NCI-H345 treated with DMSO at 0.1 percent for 48 hours (cell line): Measurements from ENCODE around the gene REC114.
"Not testable (repeated sequence)": the region's sequence is repeated elsewhere in the genome, so short reads cannot be mapped to it uniquely, and the experiment has no call there.

ENCODE experiments used
- DNase-seq: peaks from one replicate; lab custom pipeline; 2025; ENCODE audit not compliant: unreplicated experiment; lab: John Stamatoyannopoulos, UW

Gene REC114

DNA sequence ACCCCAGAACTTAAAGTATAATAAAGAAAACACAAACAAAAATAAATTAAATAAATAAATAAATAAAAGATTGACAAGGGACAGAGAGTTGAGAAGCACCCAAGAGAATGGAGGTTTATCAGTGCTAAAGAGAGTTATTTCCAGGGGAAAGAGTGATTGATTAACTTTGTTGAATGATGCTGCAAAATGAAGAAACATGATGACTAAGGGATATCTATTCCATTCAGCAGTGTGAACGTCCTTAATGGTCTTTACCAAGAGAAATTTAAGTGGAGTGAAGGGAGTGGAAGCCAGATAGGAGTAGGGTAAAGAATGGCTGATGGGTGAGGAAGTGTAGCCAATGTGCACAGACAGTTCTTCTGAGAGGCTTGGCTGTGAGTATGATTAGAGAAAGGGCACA lies 11.1 kb downstream of the REC114 start:
- DNase-seq, result no peak

DNA sequence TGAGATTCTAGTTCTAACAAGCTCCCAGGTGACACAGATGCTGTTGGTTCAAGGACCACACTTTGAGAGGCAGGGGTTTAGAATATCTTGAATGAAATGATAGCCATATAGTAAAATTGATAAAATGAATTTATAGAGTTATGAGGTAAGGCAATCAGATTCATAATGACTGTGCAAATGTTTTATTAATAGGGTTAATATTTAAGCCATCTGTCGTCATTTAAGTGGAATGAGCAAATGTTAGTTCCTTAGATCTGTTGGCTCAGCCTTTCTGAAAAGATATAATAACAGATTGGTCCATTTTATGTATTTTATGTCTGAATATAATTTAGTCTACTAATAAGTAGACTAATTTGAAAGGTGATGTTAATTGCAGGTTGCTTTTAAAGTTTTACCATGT lies 12.9 kb downstream of the REC114 start:
- no peak for DNase-seq

DNA sequence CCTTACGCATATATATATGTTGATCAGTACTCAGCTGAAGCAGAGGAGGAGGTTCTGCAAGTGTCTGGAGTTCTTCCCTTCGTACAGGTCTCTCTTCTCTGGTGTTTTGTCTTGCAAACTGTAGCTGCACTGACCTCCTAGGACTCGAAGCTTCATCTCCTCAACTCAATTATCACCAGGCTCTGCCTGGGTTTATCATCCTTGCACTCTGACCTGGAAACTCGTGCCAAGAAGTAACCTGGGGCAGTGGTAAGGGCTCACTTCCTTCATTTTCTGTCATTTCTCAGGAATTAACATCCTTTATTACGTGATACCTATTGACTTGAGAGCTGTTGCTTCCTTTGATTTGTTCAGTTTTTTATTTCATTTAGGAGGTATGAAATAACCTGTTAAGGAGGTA lies 14.4 kb downstream of the REC114 start:
- no peak for DNase-seq

DNA sequence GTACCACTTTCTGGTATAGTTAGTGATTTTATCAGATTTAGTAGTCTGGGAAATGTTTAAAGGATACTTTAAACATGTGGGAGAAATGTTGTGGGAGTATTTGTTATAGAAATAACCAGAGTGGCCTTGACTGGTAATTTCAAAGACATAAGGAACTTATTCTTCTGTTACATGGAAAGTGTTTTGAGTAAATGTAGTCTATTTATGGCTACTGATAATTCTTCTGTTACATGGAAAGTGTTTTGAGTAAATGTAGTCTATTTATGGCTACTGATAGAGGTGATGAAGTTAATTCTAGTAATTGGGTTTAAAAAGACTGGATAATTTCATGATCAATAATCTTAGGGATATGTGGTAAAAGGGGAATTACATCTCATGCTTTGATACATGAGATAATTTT lies 17.7 kb downstream of the REC114 start:
- DNase-seq, result no peak

DNA sequence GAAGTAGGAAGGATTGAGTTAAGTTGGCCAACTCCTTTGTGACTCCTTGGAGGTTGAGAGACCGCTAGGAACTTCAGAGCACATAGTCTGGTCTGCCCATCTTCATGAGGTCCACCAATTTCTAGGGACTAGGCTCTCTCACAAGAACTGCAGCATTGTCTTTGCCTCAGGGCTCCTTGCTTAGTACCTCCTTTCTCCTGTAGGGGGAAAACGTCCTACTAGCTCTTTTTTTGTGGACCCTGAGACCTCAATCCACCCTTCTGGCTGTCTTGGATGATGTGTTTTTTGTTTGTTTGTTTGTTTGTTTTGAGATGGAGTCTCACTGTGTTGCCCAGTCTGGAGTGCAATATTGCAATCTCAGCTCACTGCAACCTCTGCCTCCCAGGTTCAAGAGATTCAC lies 21.6 kb downstream of the REC114 start:
- DNase-seq, result no peak

DNA sequence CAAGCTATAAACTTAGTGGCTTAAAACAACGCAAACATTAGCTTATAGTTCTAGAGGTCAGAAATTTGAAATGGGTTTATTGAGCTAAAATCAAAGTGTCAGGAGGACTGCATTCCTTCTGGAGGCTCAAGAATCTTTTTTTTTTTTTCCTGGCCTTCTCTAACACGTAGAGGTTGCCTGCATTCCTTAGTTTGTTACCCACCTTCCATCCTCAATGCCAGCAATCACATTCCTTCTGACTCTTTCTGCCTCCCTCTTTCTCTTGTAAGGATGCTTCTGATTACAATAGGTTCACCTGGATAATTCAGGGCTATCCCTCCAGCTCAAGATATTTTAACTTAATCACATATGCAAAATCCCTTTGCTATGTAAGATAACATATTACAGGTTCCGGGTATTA lies 24.8 kb downstream of the REC114 start:
- DNase-seq, result no peak

DNA sequence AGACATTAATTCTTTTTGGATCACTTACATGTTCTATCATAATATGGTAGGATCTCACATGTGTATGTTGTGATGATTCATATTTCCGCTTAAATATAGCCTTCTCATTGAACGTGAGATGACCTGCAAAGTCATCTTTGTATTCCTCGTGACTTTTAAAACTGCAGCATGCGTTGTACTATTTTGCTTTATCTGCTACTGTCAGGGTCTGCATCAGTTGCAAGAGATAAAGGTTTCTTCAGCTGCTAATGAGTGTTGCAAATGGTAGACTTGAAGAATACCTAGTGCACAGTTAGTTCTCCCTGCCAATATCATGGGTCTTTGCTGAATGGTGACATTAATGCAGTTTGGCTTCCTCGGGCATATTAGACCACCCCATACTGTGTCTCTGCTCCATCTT lies 31.8 kb downstream of the REC114 start:
- DNase-seq, result no peak

DNA sequence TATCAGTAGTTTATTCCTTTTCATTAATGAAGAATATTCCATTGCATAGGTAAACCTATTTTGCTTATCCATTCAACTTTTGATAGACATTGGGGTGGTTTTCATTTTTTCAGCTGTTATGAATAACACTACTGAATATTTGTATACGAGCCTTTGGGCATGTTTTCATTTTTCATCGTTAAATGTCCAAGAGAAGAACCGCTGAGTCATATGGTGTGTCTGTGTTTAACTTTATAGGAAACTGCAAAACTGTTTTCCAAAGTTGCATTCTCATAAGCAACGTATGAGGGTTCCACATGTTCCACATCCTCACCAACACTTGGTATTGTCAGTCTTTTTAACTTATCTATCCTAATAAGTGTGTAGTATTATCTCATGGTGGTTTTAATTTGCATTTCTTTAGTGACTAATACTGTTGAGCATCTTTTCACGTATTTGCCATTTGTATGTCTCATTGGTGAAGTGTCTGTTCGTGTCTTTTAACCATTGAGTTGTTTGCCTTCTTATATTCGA lies 33.8 kb downstream of the REC114 start:
- no peak for DNase-seq

DNA sequence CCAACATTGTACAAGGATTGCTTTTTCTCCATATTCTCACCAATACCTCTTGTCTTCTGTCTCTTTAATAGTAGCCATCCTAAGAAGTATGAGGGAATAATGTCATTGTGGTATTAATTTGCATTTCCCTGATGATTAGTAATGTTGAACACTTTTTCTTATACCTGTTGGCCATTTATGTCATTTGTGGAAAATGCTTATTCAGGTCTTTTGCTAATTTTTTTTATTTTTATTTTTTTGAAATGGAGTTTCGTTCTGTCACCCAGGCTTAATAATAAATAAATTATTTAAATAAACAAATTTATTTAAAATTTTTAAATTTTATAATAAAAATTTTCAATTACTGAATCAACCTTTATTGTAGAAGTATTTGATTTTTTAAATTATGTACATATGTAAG lies 37.1 kb downstream of the REC114 start:
- no peak for DNase-seq

DNA sequence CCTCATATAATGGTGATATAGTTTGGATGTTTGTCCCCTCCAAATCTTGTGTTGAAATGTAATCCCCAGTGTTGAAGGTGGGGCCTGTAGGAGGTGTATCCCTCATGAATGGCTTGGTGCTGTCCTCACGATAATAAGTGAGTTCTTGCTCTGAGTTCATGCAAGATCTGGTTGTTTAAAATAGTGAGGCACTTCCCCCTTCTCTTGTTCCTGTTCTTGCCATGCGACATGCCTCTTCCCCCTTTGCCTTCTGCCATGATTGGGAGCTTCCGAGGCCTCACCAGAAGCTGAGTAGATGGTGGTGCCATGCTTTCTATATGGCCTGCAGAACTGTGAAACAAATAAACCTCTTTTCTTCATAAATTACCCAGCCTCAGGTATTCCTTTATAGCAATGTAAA lies 39.2 kb downstream of the REC114 start:
- no peak for DNase-seq

DNA sequence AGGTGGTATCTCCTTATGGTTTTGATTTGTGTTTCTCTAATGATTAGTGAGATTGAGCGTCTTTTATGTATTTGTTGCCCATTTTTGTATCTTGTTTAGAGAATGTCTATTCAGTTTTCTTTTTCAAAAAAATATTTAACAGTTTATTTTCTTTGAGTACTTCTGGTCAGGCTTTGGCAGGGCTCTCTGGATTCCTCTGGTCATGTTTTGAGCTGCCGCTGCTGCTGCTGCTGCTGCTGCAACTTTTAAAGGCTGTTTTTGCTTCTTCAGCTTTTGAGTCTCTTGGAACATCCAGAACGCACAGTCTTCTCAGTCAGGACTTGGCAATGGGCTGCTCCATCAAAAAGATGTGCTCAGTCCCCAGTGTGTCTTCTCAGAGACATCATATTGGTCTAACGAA lies 40.1 kb downstream of the REC114 start:
- no peak for DNase-seq

DNA sequence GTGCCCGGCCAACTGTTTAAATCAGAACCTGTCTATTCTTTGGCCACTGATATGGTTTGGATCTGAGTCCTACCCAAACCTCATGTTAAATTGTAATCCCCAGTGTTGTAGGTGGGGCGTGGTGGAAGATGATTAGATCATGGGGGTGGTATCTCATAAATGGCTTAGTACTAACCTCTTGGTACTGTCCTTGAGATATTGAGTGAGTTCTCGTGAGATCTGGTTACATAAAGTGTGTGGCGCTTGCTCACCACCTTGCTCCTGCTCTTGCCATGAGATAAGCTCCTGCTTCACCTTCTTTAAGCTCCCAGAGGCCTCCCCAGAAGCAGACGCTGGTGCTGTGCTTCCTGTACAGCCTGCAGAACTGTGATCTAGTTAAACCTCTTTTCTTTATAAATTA lies 42.4 kb downstream of the REC114 start:
- no peak for DNase-seq

DNA sequence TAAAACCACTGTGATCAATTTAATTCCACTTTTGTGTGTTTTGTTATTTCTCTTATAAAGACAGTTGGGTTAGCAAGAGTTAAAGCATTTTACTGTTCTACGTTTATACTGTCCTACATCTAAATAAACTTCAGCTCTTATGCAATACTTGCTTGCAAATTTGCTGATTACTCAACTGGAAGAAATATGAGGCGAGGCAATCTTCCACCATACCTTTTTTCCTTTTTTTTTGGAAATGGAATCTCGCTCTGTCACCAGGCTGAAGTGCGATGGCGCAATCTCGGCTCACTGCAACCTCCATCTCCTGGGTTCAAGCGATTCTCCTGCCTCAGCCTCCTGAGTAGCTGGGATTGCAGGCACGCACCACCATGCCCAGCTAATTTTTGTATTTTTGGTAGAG lies 42.9 kb downstream of the REC114 start:
- not testable (repeated sequence) for DNase-seq

DNA sequence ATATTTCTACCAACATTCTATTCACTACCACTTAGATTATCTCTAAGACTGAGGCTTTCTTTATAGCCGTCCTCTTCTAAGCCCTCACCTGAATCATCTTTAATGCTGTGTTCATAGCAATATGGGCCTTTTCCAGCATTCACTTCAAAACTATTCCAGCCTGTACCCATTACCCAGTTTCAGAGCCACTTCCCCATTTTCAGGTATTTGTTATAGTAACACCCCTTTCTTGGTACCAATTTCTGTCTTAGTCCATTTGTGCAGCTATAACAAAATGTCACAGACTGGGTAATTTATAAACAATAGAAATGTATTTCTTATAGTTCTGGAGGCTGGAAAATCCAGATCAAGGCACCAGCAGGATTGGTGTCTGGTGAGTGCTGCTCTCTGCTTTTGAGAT lies 45.7 kb downstream of the REC114 start:
- DNase-seq, result no peak

DNA sequence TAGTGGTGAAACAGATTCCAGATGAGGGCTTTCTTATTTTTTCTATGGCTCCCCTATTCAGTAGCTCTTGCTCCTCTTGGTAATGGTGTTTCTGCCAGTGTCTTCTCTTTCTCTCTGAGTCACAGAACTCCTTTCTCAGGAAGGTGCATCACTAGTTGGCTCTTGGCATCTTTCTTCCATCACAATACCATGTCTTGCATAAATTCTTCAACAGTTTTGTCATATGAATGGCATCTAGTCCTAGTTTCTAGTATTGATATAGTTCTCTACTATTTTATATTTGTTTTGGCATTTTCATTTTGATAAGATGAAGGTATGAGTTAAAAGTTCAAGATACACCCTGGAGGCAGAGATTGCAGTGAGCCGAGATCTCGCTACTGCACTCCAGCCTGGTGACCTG lies 51.0 kb downstream of the REC114 start:
- no peak for DNase-seq

DNA sequence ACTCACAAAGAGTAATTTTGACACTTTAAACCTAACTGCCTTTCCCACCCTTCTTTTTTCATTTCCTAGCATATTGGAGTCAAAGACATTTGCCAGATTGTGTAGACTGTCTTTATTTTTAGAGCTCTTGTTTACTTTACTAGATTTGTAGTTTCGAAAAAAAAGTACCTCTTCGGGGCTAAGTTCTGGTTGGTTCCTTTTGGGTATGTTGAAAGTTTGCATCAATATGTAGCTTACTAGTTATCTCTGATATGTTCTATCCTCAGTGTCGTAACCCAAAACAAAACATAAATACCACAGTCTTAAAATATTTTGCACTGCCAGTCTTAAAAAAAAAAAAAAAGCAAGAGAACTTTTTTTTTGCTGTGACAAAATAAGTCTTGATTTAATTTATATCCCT lies 52.2 kb downstream of the REC114 start:
- no peak for DNase-seq

DNA sequence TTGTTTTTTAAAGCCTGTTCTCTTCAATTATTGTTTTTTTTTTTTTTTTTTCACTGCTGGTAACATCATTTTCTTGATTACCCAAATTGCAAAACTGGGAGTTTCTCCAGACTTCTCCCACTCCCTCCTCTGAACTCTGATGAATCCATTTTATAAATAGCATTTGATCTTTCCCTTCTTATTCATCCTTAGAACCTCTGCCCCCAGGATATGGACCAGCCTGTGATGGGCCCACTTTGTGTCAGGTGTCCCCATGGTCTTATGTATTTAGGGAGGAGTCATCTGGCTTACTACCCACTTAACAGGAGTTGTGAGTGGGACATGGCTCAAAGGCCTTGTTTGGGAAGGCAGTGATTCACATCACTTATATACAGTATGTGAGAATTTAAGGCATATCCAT lies 57.7 kb downstream of the REC114 start:
- DNase-seq, result no peak

DNA sequence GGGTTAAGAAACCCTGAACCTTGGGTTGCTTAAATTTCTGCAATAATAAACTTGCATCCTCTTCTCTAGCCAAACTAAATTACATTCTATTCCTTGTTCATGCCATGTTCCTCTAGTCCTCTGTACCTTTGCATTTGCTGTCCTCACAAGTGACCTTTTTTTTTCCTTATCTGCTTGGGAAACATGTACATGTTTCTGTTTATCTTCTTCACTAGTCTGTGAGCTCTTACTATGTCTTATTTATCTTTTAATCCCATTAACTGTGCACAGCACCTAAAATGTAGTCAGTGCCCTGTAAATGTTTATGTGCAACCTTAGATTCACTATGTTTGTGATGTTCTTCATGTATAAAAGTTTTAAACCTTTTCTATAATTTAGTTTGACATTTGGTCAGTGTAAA lies 61.9 kb downstream of the REC114 start:
- no peak for DNase-seq

DNA sequence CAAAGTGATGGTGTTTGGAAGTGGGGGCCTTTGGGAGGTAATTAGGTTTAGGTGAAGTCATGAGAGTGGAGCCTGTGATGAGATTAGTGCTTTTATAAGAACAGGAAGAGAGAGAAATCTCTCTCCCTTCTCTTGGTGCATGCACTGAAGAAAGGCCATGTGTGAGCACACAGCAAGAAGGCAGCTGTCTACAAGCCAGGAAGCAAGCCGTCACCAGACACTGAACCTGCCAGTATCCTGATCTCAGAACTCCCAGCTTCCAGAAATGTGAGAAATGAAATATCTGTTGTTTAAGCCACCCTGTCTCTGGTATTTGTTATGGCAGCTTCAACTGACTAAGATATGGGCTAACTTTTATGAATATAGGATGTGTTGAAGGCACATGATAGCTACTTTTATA lies 72.6 kb downstream of the REC114 start:
- DNase-seq, result no peak

DNA sequence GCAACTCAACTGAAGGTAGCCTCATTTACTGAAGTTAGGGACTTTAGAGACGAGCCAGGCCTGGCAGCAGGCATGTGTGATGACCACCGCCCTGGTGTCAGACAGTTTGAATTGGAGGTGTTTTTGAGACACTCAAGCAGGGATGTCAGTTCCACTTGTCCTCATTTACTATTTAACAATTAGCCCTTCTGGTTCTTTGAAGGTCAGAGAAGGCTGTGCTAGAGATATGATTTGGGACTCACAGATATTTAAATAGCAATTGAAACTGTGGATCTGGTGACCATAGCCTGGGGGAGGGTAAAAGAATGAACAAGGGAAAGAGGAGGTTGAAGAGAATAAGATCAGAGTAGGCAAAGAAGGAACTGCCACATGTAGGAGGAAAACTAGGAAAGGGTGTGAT lies 74.6 kb downstream of the REC114 start:
- DNase-seq, result no peak

DNA sequence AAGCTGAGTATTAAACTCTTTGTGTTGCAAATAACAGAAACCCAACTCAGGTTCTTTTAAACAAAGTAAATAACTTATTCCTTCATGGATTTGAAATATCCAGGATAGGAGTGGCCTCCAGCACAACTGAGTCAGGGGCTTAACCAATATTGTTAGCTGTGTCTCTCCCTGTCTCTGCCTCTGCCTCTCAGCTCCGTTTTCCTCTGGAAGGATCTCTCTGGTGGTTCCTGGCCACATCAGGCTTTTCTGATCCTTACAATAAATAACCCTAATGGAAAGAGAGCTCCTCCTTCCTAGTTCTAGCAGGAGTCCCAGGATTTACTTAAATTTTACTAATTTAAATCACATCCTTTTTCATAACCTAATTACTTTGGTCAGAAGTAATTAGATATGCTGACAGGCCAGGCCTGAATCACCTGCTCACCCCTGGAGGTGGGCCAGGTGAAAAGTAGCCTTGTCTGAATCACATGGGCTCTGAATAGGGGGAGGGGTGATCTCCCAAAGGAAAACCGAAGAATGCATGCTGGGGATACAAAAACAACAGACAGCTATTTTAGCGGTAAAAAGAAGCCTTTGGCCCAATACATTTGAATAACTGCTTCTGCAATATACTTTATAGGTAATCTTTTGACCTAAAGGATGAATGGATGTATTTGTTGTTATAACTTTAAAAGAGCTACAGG lies 75.4 kb downstream of the REC114 start:
- DNase-seq, result no peak

DNA sequence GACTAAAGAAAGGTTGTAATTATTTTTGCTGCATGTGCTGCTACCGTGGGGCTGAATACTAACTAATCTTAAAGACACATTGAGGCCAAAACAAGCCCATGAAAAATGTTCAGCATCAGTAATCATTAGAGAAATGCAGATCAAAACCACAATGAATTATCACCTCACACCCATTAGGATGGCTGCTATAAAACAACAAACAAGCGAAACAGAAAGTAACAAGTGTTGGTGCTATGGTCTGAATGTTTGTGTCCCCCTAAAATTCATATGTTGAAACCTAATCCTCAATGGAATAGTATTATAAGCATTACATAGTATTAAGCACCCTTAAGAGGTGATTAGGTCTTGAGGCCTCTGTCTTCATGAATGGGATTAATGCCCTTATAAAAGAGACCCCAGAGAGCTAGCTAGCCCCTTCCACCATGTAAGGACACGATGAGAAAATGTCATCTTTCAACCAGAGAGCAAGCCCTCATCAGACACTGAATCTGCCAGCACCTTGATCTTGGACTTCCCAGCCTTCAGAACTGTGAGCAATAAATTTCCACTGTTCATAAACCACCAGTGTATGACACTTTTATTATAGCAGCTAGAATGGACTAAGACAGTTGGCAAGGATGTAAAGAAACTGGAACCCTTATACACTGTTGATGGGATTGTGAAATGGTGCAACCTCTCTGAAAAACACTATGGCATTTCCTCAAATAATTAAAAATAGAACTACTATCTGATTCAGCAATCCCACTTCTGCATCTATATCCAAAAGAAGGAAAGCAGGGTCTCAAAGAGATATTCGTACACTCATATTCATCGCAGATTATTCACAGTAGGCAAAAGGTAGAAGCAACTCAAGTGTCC lies 76.1 kb downstream of the REC114 start:
- no peak for DNase-seq

DNA sequence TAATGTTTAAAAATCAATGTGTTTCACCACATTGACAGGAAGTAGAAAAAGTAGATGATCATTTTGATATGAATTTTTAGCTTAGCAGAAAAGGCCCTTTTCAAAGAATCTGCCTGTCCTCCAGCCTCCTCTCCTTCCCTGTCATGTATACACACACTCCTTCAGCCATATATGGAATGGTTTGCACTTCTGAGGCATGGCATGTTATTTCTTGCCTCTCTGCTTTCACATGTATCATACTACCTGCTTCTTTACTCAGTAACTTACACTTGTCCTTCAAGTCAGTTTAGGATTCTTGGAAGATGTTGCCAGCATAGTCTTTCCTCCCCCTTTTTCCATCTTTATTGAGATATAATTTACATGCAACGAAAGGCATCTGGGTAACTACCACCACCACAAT lies 79.0 kb downstream of the REC114 start:
- no peak for DNase-seq
